Ectodermal cell (in vitro differentiated cells): Measurements from ENCODE around the gene PIH1D1.
A peak's percentile ranks its signal among the peaks of the same experiment; 100 is the strongest.

Experiments
- H3K27ac ChIP-seq: 2 replicates; pipeline ENCODE4 v1.7.0; 2013; ENCODE audit warnings: mild to moderate bottlenecking, low read depth, low read length; ENCODE audit not compliant: insufficient read depth, poor library complexity, severe bottlenecking
- H3K27me3 ChIP-seq: 2 replicates; pipeline ENCODE4 v1.7.0; 2013; ENCODE audit warnings: mild to moderate bottlenecking, low read length; ENCODE audit not compliant: insufficient read depth, control insufficient read depth, poor library complexity, severe bottlenecking
- H3K36me3 ChIP-seq: one replicate; pipeline ENCODE4 v1.7.0; 2013; ENCODE audit warnings: low read length; ENCODE audit not compliant: control insufficient read depth, insufficient read depth
- H3K4me1 ChIP-seq: one replicate; pipeline ENCODE4 v1.7.0; 2013; ENCODE audit warnings: low read length; ENCODE audit not compliant: control insufficient read depth, insufficient read depth
- H3K4me3 ChIP-seq: 2 replicates; pipeline ENCODE4 v1.7.0; 2013; ENCODE audit warnings: low read depth, low read length, control low read depth; ENCODE audit not compliant: insufficient read depth
- H3K9me3 ChIP-seq: 2 replicates; pipeline ENCODE4 v1.7.0; 2013; ENCODE audit warnings: mild to moderate bottlenecking, low read length, moderate library complexity; ENCODE audit not compliant: control insufficient read depth
- WGBS, 2 experiments: methylation state at CpG; one replicate each; pipeline ENCODE4 v1.1.7; 2013; ENCODE audit warnings: missing lambda C conversion rate in 2 of 2; 5-methylcytosine and 5-hydroxymethylcytosine counted together

Gene PIH1D1

DNA sequence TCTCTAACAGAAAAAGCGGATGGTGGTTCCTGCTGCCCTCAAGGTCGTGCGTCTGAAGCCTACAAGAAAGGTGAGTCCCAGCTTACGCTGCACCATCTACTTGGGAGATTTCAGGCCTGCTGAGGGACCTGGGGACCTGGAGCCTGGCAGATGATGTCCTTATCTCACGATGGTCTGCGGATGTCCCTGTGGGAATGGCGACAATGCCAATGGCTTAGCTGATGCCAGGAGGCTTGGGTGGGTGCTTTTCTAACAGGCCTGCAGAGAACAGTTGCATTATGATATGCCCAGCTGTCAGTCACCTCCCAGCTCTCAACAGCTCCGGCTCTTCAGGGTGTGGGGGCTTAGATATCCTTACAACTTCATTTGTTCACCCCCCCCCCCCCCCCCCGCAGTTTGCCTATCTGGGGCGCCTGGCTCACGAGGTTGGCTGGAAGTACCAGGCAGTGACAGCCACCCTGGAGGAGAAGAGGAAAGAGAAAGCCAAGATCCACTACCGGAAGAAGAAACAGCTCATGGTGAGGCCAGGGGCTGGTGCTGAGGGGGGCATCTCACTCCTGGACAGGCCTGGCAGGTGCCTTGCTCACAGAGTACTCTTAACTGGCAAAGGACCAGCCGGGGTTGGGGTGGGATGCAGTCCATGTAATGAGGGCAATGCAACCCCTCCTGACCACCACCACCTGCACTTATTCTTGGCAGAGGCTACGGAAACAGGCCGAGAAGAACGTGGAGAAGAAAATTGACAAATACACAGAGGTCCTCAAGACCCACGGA is 39.6 kb upstream of the PIH1D1 start:
- Histone ChIP-seq H3K9me3 (no peaks in the 10 kb centered on the region), H3K4me1 (peaks cover 9% of the 10 kb centered on the region), H3K27me3 (no peaks in the 10 kb centered on the region), H3K27ac (peak overlapping the region; percentile 22), H3K4me3 (no peak overlapping the region), H3K36me3 (peaks cover 29% of the 10 kb centered on the region)
- WGBS, 2 experiments = 95 to 98% methylated on average over 16 of the region's 17 CpGs

DNA sequence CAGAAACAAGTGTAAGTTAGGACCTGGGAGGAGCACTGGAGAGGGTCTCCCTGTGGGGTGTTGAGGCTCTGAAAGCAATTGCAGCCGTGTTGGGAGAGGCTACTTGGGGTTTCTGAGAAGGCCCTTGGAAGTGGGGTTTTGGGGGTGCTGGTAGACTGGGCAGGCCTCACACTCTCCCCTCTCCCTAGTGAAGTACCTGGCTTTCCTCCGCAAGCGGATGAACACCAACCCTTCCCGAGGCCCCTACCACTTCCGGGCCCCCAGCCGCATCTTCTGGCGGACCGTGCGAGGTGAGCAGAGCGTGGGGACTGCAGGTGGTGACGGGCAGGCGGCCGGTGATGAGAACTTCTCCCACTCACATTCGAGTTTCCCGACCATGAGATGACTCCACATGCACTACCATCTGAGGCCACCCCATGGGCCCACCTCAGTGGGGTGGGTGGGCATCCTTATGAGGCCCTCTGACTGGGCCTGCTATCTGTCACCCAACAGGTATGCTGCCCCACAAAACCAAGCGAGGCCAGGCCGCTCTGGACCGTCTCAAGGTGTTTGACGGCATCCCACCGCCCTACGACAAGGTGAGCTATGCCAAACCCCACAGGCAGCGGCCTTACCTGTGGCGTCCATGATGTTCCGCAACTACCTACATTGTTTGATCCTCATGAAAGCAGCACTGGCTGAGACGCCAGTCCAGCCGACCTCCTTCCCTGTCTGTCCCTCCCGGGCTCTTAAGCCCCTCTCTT is 38.8 kb upstream of the PIH1D1 start:
- Histone ChIP-seq H3K9me3 (no peaks in the 10 kb centered on the region), H3K27ac (peak overlapping the region; percentile 22), H3K4me1 (peaks cover 9% of the 10 kb centered on the region), H3K27me3 (no peaks in the 10 kb centered on the region), H3K36me3 (peaks cover 29% of the 10 kb centered on the region), H3K4me3 (no peak overlapping the region)
- 96 to 97% methylated on average over 27 of the region's 27 CpGs for WGBS, 2 experiments

DNA sequence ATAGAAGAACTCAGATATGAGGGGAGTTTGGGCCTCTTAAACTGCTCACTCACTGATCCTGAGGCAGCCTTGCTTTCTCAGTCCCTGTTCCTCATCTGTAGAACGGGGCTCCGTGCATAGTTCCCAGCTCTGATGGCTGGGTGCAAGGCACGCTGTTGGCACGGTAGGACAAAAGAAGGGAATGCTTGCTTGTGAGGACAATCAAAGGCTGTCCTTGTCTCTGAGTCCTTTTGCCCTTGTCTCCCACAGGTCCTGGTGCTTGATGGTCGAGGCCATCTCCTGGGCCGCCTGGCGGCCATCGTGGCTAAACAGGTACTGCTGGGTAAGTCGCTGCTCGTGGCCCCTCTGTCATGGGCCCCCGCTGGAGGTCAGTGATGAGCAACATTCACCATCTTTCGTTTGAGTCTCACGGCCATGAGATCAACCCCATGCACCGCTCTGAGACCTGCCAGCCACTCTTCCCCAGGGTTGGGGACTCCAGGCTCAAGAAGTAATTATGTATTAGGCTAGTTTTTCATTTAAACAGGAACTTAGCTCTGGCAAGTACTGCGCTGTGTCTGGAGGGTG is 38.1 kb upstream of the PIH1D1 start:
- peak overlapping the region; percentile 94 for H3K4me3 ChIP-seq
- peak overlapping the region; percentile 78 for H3K27ac ChIP-seq
- WGBS, 2 experiments = 89 to 91% methylated on average over 15 of the region's 15 CpGs
- H3K36me3 ChIP-seq = peaks cover 29% of the 10 kb centered on the region
- H3K27me3 ChIP-seq = no peaks in the 10 kb centered on the region
- H3K9me3 ChIP-seq = no peaks in the 10 kb centered on the region
- H3K4me1 ChIP-seq = peaks cover 9% of the 10 kb centered on the region

DNA sequence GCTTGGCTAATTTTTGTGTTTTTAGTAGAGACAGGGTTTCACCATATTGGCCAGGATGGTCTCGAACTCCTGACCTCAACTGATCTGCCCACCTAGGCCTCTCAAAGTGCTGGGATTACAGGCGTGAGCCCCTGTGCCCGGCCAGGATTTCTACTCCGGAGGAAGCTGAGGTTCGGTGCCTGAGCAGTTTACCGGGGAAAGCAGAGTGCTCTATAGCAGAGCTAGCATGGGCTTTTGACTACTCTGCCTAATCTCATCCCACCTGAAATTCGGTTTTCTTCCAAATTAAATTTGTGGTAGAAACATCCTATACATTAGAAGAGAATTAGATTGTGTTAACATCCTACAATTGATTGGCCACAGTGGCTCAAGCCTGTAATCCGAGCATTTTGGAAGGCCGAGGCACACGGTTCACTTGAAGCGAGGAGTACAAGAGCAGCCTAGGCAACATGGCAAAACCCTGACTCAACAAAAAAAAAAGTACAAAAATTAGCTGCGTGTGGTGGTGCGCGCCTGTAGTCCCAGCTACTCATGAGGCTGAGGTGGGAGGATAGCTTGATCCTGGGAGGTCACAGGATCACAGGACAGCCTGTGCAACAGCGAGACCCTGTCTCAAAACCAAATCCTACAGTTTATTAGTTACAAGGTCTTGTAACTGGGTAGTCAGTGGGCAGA is 37.4 kb upstream of the PIH1D1 start:
- H3K27me3 ChIP-seq = no peaks in the 10 kb centered on the region
- 32 to 38% methylated on average over 14 to 15 of the region's 15 CpGs for WGBS, 2 experiments
- peak overlapping the region; percentile 94 for H3K4me3 ChIP-seq
- no peaks in the 10 kb centered on the region for H3K9me3 ChIP-seq
- H3K27ac ChIP-seq = peak overlapping the region; percentile 78
- peaks cover 29% of the 10 kb centered on the region for H3K36me3 ChIP-seq
- peaks cover 9% of the 10 kb centered on the region for H3K4me1 ChIP-seq

DNA sequence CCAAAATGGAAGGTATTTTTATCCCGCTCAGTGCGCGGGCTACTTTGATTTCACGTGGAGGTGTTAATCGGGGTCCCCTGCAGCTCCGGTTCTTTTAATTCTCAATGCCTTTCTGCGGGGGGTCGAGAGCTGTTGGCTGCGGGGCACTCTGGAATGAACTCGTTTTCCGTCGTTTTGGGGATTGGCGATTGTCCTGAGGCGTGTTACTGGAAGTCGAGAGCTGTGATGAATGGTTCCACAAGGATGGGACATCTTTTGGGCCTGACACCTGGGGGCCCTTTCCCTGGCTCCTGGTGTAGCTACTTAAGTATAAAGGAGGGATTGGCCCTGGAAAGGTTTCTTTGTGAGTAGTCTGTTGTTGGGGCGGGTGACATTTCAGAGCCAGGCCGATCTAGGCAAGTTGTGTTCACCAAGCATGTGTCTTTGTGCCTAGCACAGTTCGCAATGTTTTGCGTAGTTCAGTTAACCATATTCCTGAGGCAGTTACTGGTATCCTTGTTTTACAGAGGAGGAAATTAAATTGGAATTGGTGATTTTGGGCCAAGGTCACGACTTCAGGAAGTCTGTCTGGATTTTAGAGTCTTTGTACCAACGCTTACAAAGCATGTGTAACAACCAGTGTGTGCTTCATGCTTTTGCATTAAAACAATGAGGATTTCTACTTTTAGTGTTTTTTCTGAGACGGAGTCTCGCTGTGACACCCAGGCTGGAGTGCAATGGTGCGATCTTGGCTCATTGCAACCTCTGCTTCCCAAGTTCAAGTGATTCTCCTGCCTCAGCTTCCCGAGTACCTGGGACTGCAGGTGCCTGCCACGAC is 36.6 kb upstream of the PIH1D1 start:
- WGBS, 2 experiments = 1% methylated on average over 26 of the region's 26 CpGs
- Histone ChIP-seq H3K9me3 (no peaks in the 10 kb centered on the region), H3K4me1 (peaks cover 9% of the 10 kb centered on the region), H3K4me3 (peak overlapping the region; percentile 94), H3K27me3 (no peaks in the 10 kb centered on the region), H3K27ac (peak overlapping the region; percentile 83), H3K36me3 (peaks cover 29% of the 10 kb centered on the region)

DNA sequence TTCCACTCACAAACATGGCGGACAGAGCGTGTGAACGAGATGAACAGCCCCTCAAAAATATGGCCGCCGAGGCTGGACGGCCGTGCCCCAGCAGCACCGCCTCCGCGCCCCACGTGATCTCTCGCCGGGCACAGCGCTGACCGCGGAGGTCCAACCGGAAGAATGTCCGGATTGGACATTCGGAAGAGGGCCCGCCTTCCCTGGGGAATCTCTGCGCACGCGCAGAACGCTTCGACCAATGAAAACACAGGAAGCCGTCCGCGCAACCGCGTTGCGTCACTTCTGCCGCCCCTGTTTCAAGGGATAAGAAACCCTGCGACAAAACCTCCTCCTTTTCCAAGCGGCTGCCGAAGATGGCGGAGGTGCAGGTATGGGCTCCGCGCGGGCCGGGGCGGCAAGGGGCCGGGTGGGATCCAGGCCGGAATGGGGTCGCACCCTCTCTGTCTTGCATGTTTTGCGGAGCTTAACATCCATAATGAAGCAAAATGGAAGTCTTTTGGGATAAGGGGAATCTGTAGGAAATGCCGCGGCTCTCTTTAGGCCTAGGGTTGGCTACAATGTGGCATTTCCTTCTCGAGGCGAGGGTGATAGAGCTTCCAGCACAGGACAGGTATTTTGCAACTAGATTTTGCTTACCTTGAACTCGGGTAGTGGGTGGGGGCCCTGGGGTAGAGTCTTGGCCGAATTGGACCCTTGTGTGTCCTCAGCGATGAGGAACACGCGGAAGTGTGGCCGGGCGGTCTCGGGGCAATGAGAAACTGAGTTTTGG is 35.8 kb upstream of the PIH1D1 start, which contains the start of gene RPL13A:
TSS of gene RPL13A (plus strand) at position 332 of the 769 bp plus-strand sequence. CDS start at position 354, 22 bp downstream.
- WGBS, 2 experiments = 0% methylated on average over 57 of the region's 57 CpGs
- peak within 1 kb of the TSS; percentile 83 for H3K27ac ChIP-seq
- peak within 1 kb of the TSS; percentile 94 for H3K4me3 ChIP-seq
- H3K27me3 ChIP-seq = no peaks in the 10 kb centered on the region
- no peaks in the 10 kb centered on the region for H3K9me3 ChIP-seq
- H3K4me1 ChIP-seq = peaks cover 9% of the 10 kb centered on the region
- H3K36me3 ChIP-seq = peaks cover 29% of the 10 kb centered on the region

DNA sequence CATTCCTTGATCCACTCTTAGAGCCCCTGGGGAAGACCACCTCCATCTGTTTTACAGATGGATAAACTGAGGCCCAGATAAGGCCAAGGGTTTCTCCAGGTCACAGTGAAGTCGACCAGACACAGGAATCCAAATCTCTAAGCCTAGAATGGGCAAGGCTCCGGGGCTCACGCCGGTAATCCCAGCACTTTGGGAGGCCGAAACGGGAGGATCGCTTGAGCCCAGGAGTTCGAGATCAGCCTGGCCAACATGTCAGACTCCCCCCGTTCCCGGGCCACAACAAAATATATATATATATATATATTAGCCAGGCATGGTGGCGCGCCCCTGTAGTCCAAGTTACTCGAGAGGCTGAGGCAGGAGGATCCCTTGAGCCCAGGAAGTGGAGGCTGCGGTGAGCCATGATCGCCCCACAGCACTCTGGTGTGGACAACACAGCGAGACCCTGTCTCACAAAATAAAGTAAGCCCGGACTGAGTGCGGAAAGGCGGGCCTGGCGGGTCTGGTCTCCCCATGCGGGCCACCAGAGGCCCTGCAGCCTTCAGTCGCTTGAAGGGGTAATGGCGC is 35.2 kb upstream of the PIH1D1 start:
- WGBS, 2 experiments = 62% methylated on average over 20 to 21 of the region's 23 CpGs
- Histone ChIP-seq H3K27ac (no peak overlapping the region), H3K4me3 (no peak overlapping the region)

DNA sequence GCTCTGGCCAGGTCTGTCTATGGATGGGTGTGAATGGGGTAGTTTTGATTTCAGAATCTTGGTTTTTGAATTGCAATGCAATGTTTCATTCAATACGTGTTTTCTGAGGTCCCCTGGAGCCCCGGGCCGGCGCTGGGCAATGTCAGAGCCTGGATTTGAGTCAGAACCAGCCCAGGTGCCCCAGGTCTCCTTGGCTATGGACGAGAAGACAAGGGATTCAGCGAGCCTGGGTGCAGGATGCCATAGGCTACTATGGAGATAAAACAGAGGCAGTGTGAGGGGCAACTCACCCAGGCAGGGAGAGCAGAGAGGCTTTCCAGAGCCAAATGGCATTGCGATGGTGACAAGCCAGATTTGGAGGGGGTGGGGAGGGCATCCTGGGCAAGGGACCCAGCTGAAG is 34.6 kb upstream of the PIH1D1 start:
- no peak overlapping the region for H3K4me3 ChIP-seq
- no peak overlapping the region for H3K27ac ChIP-seq
- peaks cover 9% of the 10 kb centered on the region for H3K4me1 ChIP-seq
- WGBS, 2 experiments = 95 to 96% methylated on average over 7 of the region's 7 CpGs
- H3K36me3 ChIP-seq = peaks cover 19% of the 10 kb centered on the region
- H3K9me3 ChIP-seq = no peaks in the 10 kb centered on the region
- no peaks in the 10 kb centered on the region for H3K27me3 ChIP-seq

More for the DNA sequence above, 35.2 kb upstream of the PIH1D1 start:
- no peaks in the 10 kb centered on the region for H3K27me3 ChIP-seq
- H3K4me1 ChIP-seq = peaks cover 9% of the 10 kb centered on the region
- peaks cover 25% of the 10 kb centered on the region for H3K36me3 ChIP-seq
- no peaks in the 10 kb centered on the region for H3K9me3 ChIP-seq
